Activated naive CD4-positive, alpha-beta T cell treated with anti-CD3 and anti-CD28 coated beads, Interleukin-2, amount 10 ng/mL, durations not matched to agents 7 days and 5 days (primary cell): ENCODE data around the gene NFKBIA.

ENCODE experiments used
- CTCF ChIA-PET: fragments of 350-600 bp; sonication (Branson Sonifier 250); formaldehyde crosslinking; loops from one replicate; lab custom pipeline; 2021; ENCODE audit warnings: antibody characterized with exemption; lab: Charles Lee
- DNase-seq: peaks from one replicate; pipeline ENCODE4 v3.0.0-alpha.2; 2020
- H3K27ac Mint-ChIP-seq: one replicate; pipeline ENCODE4 v1.8.0; 2021; ENCODE audit warnings: mild to moderate bottlenecking, moderate library complexity, mixed read lengths
- H3K27me3 Mint-ChIP-seq: one replicate; pipeline ENCODE4 v1.8.0; 2021; ENCODE audit warnings: mild to moderate bottlenecking, mixed read lengths
- H3K36me3 Mint-ChIP-seq: one replicate; pipeline ENCODE4 v1.8.0; 2021; ENCODE audit warnings: mixed read lengths
- H3K4me1 Mint-ChIP-seq: one replicate; pipeline ENCODE4 v1.8.0; 2021; ENCODE audit warnings: mixed read lengths
- H3K4me3 Mint-ChIP-seq: one replicate; pipeline ENCODE4 v1.8.0; 2021; ENCODE audit warnings: mild to moderate bottlenecking, moderate library complexity, mixed read lengths
- H3K9me3 Mint-ChIP-seq: one replicate; pipeline ENCODE4 v1.8.0; 2021; ENCODE audit warnings: mixed read lengths

Gene NFKBIA

DNA sequence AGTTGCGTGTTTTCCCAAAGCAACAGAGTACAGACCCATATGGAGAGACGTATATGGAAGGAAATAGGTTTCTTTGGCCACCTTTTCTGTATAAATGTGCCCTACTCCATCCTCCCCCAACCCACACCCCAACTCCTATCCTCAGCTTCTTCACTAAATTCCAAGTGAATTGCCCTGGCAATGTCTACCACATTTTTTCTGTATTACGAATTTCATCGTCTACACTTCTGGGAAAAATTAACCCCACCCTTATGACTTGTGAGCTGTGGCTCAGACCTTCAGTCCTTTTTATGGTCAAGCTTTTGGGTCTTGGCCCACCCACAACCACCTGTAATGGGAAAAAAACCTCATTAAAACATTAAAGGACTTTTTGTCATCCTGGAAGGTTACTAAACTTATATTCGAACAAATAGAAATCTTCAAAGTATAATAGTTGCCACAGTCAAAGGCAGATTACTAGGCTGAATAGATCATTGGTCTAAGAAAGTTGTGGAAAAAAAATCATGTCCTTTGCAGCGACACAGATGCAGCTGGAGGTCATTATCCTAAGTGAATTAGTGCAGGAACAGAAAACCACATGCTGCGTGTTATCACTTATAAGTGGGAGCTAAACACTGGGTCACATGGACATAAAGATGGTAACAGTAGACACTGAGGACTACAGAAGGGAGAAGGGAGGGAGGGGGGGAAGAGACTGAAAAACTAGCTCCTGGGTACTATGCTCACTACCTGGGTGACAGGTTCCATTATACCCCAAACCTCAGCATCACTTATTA lies 15.7 kb upstream of the NFKBIA start:
- CTCF ChIA-PET, result interaction anchor here (0.7 to 2.1 kb wide), 7 partner anchors 13 to 1022 kb away, joined by 3 to 7 read pairs (median 3); partner anchors contain the start of gene NFKBIA

DNA sequence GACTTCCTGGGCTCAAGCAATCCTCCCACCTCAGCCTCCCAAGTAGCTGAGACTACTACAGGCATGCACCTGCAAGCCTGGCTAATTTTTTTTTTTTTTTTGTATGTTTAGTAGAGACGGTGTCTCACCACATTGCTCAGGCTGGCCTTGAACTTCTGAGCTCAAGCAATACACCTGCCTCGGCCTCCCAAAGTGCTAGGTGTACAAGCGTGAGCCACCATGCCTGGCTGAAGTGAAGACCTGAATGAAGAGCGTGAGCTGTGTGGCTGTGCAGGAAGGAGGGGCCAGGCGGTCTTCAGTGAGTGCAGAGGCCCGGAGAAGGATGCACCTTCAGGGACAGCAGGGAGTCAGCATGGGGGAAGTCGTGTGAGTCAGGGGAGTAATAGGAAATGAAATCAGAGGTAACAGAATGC lies 14.9 kb upstream of the NFKBIA start:
- Mint-ChIP-seq H3K9me3 (no peaks in the 10 kb centered on the region), H3K27me3 (no peaks in the 10 kb centered on the region), H3K36me3 (no peaks in the 10 kb centered on the region), H3K4me1 (peaks cover 41% of the 10 kb centered on the region), H3K4me3 (no peak overlapping the region), H3K27ac (no peak overlapping the region)
- no peak for DNase-seq
- CTCF ChIA-PET, result interaction anchor here (0.7 to 2.1 kb wide), 5 partner anchors 12 to 1021 kb away, joined by 3 to 7 read pairs (median 4); partner anchors contain the start of gene NFKBIA

More for the DNA sequence above, 15.7 kb upstream of the NFKBIA start:
- H3K9me3 Mint-ChIP-seq, result no peaks in the 10 kb centered on the region
- no peaks in the 10 kb centered on the region for H3K27me3 Mint-ChIP-seq
- H3K27ac Mint-ChIP-seq, result no peak overlapping the region
- DNase-seq, result no peak
- no peak overlapping the region for H3K4me3 Mint-ChIP-seq
- no peaks in the 10 kb centered on the region for H3K36me3 Mint-ChIP-seq
- H3K4me1 Mint-ChIP-seq, result peaks cover 34% of the 10 kb centered on the region

DNA sequence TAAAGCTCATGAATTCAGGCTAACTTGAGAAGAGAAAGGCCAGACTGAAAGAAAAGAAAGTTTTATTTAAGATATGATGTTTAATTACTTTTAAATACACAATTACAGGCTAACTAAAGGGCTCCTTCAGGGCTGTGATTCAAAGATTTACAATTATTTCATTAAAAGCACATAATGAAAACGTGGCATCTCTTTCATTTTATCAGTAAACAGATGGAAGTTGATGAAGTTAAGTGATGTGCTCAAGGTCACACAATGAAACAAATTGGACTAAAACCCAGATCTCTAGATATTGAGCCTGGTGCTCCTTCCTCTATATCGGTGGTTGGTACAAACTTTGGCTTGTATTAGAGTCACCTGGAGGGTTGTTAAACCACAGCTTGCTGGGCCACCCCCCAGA lies 13.5 kb upstream of the NFKBIA start:
- Mint-ChIP-seq H3K27me3 (no peaks in the 10 kb centered on the region), H3K27ac (no peak overlapping the region), H3K4me3 (no peak overlapping the region), H3K9me3 (no peaks in the 10 kb centered on the region), H3K4me1 (peaks cover 48% of the 10 kb centered on the region), H3K36me3 (no peaks in the 10 kb centered on the region)
- CTCF ChIA-PET, result interaction anchor here (1.3 to 1.5 kb wide), 3 partner anchors 85 to 399 kb away, joined by 3 to 4 read pairs (median 4); no protein-coding TSS in a partner anchor
- DNase-seq, result no peak

DNA sequence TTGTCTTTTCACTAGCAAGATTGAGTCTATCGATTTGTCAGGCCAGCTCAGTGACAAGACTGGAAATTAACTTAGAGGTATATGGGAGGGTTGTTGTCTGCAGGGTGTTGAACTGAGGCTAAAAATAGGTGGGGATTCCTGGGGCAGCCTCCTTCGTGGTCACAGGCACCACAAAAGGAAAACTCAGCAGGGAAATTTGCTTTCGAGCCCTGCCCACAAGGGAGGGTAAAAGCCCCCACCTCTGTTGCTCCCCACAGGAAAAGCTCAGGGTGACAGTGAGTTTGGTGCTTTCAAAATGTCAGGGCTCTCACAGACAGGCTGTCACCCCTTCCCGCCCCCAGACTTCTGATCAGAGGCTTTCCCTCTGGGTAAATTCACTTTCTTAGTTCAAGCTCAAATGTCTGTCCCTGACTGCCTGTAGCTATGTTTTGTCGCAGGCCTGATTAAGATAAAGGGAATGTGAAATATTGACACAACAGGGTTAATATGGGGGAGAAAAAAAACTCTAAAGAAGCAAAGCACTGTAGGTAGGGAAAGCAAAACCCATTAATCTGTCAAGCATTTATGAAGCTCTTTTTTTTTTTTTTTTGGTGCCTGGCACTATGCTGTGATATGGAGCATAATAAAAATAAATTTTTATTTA lies 11.7 kb upstream of the NFKBIA start:
- no peaks in the 10 kb centered on the region for H3K36me3 Mint-ChIP-seq
- peak overlapping the region; percentile 38 for H3K4me3 Mint-ChIP-seq
- H3K4me1 Mint-ChIP-seq, result peaks cover 46% of the 10 kb centered on the region
- no peaks in the 10 kb centered on the region for H3K9me3 Mint-ChIP-seq
- no peaks in the 10 kb centered on the region for H3K27me3 Mint-ChIP-seq
- H3K27ac Mint-ChIP-seq, result peak overlapping the region; percentile 88
- peak; percentile 66 for DNase-seq
- CTCF ChIA-PET, result interaction anchor here (0.6 to 7.3 kb wide), 23 partner anchors 8 to 745 kb away, joined by 3 to 57 read pairs (median 4); partner anchors contain the start of genes NFKBIA and PSMA6

DNA sequence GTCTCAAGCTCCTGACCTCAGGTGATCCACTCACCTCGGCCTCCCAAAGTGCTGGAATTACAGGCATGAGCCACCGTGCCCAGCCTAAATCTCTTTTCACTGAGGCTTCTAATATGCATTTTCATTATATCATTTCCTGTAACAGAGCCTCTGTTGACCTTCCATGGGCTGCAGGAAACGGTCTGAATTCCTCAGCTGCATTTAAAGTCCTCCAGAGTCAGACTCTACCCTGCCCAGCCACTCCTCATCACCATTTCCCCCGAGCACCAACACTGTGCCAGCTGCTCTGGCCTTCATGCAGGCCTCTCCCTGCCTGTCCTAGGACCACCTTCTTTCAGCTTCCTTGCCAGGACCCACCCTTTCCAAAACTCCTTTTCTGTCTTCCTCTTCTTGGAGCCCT lies 9.8 kb upstream of the NFKBIA start:
- H3K27me3 Mint-ChIP-seq, result no peaks in the 10 kb centered on the region
- no peaks in the 10 kb centered on the region for H3K9me3 Mint-ChIP-seq
- CTCF ChIA-PET, result interaction anchor here (1.0 to 7.3 kb wide), 9 partner anchors 92 to 743 kb away, joined by 3 to 57 read pairs (median 5); no protein-coding TSS in a partner anchor
- no peak overlapping the region for H3K27ac Mint-ChIP-seq
- no peak overlapping the region for H3K4me3 Mint-ChIP-seq
- H3K4me1 Mint-ChIP-seq, result peaks cover 44% of the 10 kb centered on the region
- DNase-seq, result no peak
- no peaks in the 10 kb centered on the region for H3K36me3 Mint-ChIP-seq

DNA sequence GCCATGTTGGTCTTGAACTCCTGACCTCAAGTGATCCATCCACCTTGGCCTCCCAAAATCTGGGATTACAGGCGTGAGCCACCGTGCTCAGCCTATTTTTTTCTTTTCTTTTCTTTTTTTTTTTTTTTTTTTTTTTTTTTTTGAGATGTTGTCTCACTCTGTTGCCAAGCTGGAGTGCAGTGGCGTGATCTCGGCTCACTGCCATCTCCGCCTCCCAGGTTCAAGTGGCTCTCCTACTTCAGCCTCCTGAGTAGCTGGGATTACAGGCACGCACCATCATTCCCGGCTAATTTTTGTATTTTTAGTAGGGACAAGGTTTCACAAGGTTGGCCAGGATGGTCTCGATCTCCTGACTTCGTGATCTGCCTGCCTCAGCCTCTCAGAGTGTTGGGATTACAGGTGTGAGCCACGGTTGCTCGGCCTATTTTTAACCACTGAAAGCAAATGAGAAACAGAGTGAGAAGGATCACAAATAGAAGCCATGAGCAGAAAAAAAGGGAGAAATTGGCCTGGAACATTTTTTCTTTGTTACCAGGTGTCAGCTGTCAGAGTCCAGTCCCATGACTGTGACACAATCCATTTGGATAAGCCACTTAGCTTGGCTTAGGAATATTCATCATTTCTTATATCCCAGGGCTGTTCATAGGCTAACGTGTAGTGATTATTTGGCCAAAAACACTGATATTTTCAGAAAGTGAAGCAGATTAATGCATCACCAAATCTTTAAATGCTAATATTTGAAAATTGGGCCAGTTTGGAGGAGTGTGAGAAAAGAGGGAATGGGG lies 7.9 kb upstream of the NFKBIA start:
- CTCF ChIA-PET, result interaction anchor here (0.6 to 7.3 kb wide), 16 partner anchors 9 to 751 kb away, joined by 3 to 57 read pairs (median 5); no protein-coding TSS in a partner anchor
- Mint-ChIP-seq H3K27me3 (no peaks in the 10 kb centered on the region), H3K9me3 (no peaks in the 10 kb centered on the region), H3K4me1 (peaks cover 40% of the 10 kb centered on the region), H3K27ac (no peak overlapping the region), H3K36me3 (no peaks in the 10 kb centered on the region), H3K4me3 (no peak overlapping the region)
- no peak for DNase-seq

DNA sequence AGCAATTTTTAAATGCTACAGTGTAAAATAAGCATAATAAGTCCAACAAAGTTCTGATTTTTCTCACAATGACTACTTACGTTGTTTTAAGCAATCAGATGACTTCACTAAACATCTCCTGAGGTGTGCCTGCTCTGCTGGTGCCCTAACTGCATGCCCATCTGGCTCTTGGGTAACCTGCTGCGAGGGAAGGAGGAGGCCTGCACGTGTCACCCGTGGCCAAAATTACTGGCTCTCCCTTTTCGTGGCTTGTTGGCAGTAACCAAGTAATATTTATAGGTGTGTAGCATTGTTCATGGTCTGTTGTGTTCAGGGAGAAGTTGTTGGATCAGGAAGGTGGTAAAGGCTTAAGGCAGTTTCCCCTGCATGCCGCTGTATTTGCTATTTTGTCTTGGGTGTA lies 6.3 kb upstream of the NFKBIA start:
- no peak overlapping the region for H3K27ac Mint-ChIP-seq
- H3K36me3 Mint-ChIP-seq, result no peaks in the 10 kb centered on the region
- H3K9me3 Mint-ChIP-seq, result no peaks in the 10 kb centered on the region
- no peaks in the 10 kb centered on the region for H3K27me3 Mint-ChIP-seq
- CTCF ChIA-PET, result interaction anchor here (0.6 to 7.3 kb wide), 8 partner anchors 11 to 404 kb away, joined by 3 to 57 read pairs (median 5); no protein-coding TSS in a partner anchor
- H3K4me3 Mint-ChIP-seq, result no peak overlapping the region
- DNase-seq, result no peak
- peaks cover 34% of the 10 kb centered on the region for H3K4me1 Mint-ChIP-seq

DNA sequence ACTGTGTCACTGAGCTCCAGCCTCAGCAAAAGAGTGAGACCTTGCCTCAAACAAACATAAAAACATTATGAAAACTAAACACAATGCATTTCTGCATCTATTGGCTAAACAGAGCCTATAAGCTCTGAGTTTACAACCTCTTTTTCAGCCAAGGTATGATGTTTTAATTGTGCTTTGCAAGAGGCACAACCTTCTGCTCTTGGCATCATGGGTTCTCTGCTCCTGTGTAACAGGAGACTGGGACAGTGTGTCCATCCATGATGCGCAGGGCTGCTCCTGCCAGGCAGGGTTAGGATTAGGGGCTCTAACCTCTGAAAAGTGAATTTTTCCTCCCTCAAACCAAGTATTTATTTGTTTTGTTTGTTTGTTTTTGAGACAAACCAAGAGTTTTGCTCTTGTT lies 5.0 kb upstream of the NFKBIA start:
- Mint-ChIP-seq H3K9me3 (no peaks in the 10 kb centered on the region), H3K36me3 (no peaks in the 10 kb centered on the region), H3K27ac (no peak overlapping the region), H3K27me3 (no peaks in the 10 kb centered on the region), H3K4me1 (peaks cover 35% of the 10 kb centered on the region), H3K4me3 (no peak overlapping the region)
- no peak for DNase-seq
- CTCF ChIA-PET, result interaction anchor here (1.0 to 3.1 kb wide), 7 partner anchors 180 to 1077 kb away, joined by 3 to 20 read pairs (median 6); no protein-coding TSS in a partner anchor

DNA sequence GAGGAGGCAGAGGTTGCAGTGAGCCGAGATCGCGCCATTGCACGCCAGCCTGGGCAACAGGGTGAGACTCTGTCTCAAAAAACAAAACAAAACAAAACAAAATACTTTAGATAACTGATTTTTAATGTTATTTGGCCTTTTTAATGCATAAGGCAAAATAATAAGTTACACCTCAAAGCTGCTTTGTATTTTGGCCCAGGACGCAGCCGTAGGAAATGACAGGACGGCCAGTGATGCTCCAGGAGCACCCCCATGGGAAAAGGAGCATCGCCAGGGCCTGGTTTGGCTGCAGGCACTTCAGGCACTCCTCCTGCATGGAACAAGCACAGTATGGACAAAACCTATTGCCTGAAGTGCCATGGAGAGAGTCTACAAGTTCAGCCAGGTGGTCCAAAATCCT lies 3.5 kb upstream of the NFKBIA start:
- H3K9me3 Mint-ChIP-seq, result no peaks in the 10 kb centered on the region
- peaks cover 9% of the 10 kb centered on the region for H3K36me3 Mint-ChIP-seq
- DNase-seq, result no peak
- H3K27ac Mint-ChIP-seq, result no peak overlapping the region
- H3K4me3 Mint-ChIP-seq, result no peak overlapping the region
- peaks cover 33% of the 10 kb centered on the region for H3K4me1 Mint-ChIP-seq
- H3K27me3 Mint-ChIP-seq, result peaks cover 4% of the 10 kb centered on the region
- CTCF ChIA-PET, result interaction anchor here (1.0 to 3.1 kb wide), 9 partner anchors 8 to 414 kb away, joined by 3 to 20 read pairs (median 5); no protein-coding TSS in a partner anchor

DNA sequence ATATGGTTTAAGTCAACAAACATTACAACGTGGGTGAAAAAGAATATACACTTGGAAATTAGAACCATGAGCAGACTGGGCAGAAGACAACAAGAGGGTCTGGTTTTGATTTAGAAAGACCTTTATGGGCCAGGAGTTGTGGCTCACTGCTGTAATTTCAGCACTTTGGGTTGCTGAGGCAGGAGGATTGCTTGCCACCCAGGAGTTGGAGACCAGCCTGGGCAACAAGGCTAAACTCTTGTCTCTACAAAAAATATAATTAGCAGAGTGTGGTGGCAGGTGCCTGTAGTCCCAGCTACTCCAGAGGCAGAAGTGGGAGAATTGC lies 2.7 kb upstream of the NFKBIA start:
- Mint-ChIP-seq H3K36me3 (peaks cover 16% of the 10 kb centered on the region), H3K27me3 (peaks cover 4% of the 10 kb centered on the region), H3K9me3 (no peaks in the 10 kb centered on the region), H3K27ac (no peak overlapping the region), H3K4me1 (peaks cover 37% of the 10 kb centered on the region), H3K4me3 (no peak overlapping the region)
- no peak for DNase-seq
- CTCF ChIA-PET, result interaction anchor here (1.0 to 3.1 kb wide), 6 partner anchors 9 to 266 kb away, joined by 3 to 20 read pairs (median 5); no protein-coding TSS in a partner anchor

DNA sequence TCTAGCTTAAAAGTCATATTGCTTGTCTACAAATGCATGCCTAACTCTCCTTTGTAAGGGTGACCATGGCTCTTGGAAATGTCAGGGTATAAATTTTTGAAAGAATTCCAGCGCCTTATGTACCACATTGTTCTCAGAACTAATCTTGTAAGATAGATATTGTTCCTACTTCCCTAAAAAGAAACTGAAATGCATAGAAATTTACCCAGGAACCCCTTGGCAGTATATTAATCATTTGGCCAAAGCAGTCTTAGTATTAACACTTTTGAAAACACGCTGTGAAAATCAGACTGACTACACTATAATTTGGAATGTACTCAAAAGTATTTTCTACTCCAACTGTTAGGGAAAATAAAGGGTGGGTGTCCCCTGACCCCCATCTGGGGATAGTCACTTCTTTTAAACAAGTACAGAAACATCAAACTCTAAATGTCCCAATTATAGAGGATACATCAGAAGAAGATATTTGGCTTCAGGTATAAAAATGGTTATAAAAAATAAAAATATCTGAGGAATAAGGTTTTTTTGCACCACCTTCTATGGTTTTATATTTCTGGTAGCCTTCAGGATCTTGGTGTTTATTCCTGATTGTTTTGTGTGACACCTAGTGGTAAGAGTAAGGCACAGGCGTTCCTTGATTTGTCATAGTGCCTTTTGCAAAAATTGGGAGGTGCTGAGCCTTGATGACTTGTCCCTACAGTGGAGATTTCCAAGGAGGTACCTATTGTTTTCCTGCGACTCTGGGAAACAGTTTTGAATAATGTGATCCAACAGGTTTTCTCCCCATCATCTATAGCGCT lies 2.2 kb upstream of the NFKBIA start:
- peaks cover 22% of the 10 kb centered on the region for H3K36me3 Mint-ChIP-seq
- peaks cover 4% of the 10 kb centered on the region for H3K27me3 Mint-ChIP-seq
- CTCF ChIA-PET, result interaction anchor here (0.6 to 5.0 kb wide), 14 partner anchors 10 to 283 kb away, joined by 3 to 65 read pairs (median 6); partner anchors contain the start of gene PSMA6
- H3K27ac Mint-ChIP-seq, result no peak overlapping the region
- H3K4me3 Mint-ChIP-seq, result no peak overlapping the region
- no peak for DNase-seq
- H3K4me1 Mint-ChIP-seq, result peaks cover 43% of the 10 kb centered on the region
- H3K9me3 Mint-ChIP-seq, result no peaks in the 10 kb centered on the region

DNA sequence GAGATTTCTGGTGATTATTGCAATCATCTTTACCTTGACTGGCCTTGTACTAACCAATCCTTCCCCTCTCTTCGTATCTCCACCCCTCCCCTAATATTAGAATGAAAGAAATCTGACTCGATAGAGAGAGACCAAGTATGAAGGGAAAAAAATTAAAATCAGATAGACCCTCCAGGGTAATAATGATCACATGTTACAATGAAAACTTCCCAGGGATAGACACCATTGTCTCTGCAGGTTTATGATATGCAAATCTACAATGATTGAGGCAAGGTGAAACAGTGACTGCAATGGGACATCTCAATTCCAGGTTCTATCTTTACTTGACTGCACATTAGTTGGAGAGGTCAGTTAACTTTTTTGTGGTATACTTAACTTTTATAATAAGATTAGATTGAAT lies 1.5 kb upstream of the NFKBIA start:
- CTCF ChIA-PET, result interaction anchor here (0.6 to 5.0 kb wide), 13 partner anchors 10 to 282 kb away, joined by 3 to 65 read pairs (median 5); partner anchors contain the start of gene PSMA6
- Mint-ChIP-seq H3K27ac (peak overlapping the region; percentile 56), H3K9me3 (no peaks in the 10 kb centered on the region), H3K36me3 (peaks cover 27% of the 10 kb centered on the region), H3K27me3 (peaks cover 4% of the 10 kb centered on the region), H3K4me3 (peak overlapping the region; percentile 89), H3K4me1 (peaks cover 49% of the 10 kb centered on the region)
- no peak for DNase-seq
